Stimulated activated CD8-positive, alpha-beta memory T cell treated with anti-CD3 and anti-CD28 coated beads, Interleukin-4, amount 100 ng/mL, for 24 hours (primary cell): ENCODE results near the gene ZNF264.
A peak's percentile ranks its signal among the peaks of the same experiment; 100 is the strongest.
"Not testable (repeated sequence)": the region's sequence is repeated elsewhere in the genome, so short reads cannot be mapped to it uniquely, and the experiment has no call there.

Experiments used
- DNase-seq: peaks from one replicate; pipeline ENCODE4 v3.0.0-alpha.2; 2020; ENCODE audit warnings: low read depth

Gene ZNF264

DNA sequence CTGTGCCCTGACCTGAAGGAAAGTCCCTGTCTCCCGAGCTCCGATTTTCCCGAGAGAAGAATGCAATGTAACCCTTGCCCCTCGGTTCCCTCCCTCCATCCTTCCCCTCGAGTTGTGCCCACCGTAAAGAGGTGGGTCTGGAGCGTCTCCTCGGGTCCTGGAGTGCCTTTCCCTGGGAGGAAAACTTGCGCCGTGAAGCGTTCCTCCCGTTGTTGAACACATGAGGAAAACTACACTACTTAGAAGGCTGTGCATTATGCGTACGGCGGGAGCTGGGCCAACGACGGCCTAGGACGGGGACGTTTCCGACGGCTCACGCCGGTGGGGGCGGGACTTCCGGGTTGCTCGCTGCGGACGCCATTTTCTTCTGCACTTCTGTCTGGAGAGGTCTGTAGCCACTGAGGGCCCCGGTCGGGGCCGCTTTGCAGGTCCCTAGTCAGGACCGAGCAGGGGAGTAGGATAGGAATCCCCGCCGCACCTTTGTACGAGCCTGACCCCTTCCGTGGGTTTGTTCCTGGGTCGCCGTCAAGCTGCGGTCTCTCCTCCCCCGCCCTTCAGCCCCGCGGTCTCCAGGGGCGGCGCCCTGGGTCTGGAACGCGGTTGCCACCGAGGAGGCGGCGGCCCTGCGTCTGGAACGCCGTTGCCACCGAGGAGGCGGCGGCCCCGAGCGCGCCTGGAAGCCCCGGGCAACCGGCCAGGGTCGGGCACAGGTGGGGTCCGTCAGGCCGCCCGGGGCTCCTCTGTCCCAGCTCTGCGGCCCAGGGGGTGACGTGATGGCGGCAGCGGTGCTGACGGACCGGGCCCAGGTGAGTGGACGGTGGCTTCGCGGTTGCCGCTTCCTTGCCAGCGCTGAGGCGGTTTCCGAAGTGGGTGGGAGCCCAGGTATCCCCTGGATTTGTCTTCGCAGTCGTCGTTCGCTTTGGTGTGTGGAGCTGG lies at the start of gene ZNF264:
TSS of gene ZNF264 (plus strand) at position 360 of the 936 bp plus-strand sequence. CDS start at position 774, 414 bp downstream.
- peak; percentile 86 for DNase-seq

- DNase-seq = no peak
These were observed 49.6 kb upstream of the ZNF264 start for GRCh38 chr19:57141699-57142098.

DNA sequence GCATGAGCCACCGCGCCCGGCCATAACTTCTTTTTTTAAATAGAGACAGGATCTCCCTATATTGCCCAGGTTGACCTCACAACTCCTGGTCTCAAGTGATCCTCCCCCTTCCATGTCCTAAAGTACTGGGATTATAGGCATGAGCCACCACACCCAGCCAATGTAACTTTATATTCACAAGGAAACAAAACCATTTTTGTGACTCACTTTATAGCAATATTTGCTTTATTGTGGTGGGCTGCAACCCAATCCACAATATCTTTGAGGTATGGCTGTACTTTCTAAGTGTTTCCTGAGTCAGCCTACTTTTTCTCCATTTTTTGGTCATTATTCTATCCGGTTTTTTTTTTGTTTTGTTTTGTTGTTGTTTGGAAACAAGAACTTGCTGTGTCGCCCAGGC lies 38.4 kb upstream of the ZNF264 start:
- no peak for DNase-seq

- no peak for DNase-seq
These were observed 29.2 kb upstream of the ZNF264 start for GRCh38 chr19:57161985-57162539.

- DNase-seq = no peak
These were observed 25.5 kb upstream of the ZNF264 start for GRCh38 chr19:57165846-57166245.

DNA sequence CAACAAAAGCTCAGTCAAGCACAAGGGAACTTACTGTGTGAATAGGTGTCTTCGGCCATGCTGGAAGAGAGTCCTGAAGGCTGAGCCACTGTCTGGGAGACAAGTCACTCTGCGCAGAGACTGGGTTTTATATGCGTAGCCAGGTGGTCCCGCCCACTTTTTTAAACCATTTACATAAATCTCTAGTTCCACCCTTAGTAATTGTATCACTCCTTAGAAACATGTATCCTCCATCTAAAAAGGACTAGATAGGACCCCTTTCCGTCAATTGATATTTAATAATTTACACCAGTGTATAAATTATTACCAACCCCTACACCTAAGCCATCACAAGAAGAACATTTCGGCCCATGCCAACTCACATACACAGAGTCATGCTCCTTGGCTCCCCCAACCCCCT lies 23.9 kb upstream of the ZNF264 start, which contains the start of gene DUXA:
TSS of gene DUXA (minus strand) at position 101 of the 400 bp plus-strand sequence. CDS start at position 59, 42 bp downstream.
- DNase-seq = no peak

DNA sequence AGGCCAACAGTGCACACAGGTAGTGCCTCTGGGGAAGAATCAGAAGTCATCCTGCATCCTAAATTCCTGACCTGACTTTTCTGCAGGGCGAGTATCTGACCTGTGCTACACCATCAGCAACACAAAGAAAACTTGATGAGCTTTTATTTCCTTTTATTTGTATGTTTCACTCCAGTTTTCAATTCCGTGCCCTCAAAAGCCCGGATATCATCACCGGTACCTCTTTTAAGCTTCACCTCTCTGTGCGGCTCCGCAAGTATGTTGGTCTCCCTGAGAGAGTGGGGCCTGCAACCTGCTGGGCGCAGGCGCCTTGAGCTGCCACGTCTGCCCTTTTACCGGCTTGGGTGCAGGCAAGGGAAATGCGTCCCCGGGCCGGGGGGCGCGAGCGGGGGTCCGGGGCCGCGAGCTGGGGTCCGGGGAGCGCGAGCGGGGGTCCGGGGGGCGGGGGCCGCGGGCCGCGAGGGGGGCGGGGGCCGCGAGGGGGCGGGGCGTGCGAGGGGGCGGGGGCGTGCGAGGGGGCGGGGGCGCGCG lies 19.7 kb upstream of the ZNF264 start:
- no peak for DNase-seq

GRCh38 chr19:57190301-57190700 lies 999 bp upstream of the ZNF264 start:
- no peak for DNase-seq

DNA sequence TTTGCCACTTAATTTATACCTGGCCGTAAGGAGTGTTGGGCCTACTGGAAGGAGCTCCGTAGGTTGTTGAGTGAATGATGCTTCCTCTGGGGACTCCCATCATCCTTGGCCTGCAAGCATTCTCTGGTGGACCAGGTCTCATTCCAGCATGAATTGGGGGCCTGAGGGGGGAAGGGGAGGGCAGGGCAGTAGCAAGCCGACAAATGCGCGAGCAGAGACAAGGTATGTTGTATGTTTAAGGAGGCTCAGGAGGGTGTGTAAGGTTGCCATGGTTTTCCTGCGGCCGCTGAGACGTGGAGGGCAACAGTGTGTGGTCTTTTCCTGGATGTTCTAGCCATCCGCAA lies 749 bp downstream of the ZNF264 start:
- DNase-seq = no peak

DNA sequence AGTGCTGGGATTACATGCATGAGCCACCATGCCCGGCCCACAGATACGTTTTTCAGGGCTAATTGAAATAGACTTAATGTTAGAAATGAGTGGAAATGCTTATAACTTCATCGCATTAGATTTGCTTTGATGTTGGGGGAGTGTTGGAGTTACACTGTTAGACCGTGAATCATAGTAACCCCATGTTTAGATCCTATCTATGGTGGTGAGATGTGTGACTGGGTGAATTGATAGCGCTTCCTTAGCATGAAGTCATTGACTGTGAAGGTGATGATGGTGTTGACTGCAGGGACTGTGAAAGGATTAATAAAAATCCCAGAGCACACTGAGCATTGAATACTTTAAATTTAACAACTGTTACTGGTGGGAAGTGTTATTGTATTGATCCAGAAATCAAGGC lies 1.7 kb downstream of the ZNF264 start:
- no peak for DNase-seq

- not testable (repeated sequence) for DNase-seq
These were observed 6.6 kb downstream of the ZNF264 start for GRCh38 chr19:57197874-57198273.

DNA sequence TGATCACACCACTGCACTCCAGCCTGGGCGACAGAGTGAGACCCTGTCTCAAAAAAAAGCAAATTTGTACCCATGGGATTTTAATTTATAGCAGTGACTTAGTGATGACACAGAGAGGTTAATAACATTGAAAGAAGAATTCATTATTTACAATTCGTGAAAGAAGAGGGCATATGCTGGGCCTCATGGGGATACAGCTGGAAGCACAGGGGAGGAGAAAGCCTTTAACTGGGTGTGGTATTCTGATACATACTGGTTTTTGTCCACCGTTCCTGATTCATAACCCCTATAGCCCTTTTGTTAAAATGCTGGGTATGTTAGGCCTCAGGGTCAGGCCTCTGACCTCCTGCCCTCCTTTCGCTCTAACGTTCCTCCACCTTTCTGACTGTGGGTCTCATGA lies 10.9 kb downstream of the ZNF264 start:
- no peak for DNase-seq

- DNase-seq = no peak
These were observed 19.1 kb downstream of the ZNF264 start for GRCh38 chr19:57210381-57210780.

DNA sequence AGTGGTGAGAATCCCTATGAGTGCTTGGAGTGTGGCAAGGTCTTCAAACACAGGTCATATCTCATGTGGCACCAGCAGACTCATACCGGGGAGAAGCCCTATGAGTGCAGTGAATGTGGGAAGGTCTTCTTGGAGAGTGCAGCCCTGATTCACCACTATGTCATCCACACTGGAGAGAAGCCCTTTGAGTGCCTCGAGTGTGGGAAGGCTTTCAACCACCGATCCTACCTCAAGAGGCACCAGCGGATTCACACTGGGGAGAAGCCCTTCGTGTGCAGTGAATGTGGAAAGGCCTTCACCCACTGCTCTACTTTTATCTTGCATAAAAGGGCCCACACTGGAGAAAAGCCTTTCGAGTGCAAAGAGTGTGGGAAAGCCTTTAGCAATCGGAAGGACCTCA lies 20.8 kb downstream of the ZNF264 start:
- no peak for DNase-seq

GRCh38 chr19:57227502-57227901 lies 36.2 kb downstream of the ZNF264 start:
- DNase-seq = no peak

- DNase-seq = no peak
These were observed 40.4 kb downstream of the ZNF264 start for GRCh38 chr19:57231686-57232085.

GRCh38 chr19:57233207-57233606 lies 41.9 kb downstream of the ZNF264 start:
- no peak for DNase-seq

- no peak for DNase-seq
These were observed 48.6 kb downstream of the ZNF264 start for GRCh38 chr19:57239982-57240310.

- DNase-seq = peak; percentile 93
These were observed 49.2 kb downstream of the ZNF264 start, which contains the start of gene ZNF805 for GRCh38 chr19:57240311-57241090. Gene ZNF805, plus strand, starts transcription at chr19:57240632. Its CDS starts 260 bp downstream, at chr19:57240892.

GRCh38 chr19:57241176-57241575 lies 49.9 kb downstream of the ZNF264 start:
- no peak for DNase-seq

GRCh38 chr19:57242821-57243220 lies 51.5 kb downstream of the ZNF264 start:
- no peak for DNase-seq

- no peak for DNase-seq
These were observed 53.2 kb downstream of the ZNF264 start for GRCh38 chr19:57244513-57244912.
